Neural crest cell (in vitro differentiated cells): ENCODE data around the gene C14orf93. TPM values are rescaled to one million over a fixed set of nuclear protein-coding genes. Genes with fewer than 3 reads are reported as not detected.

Experiments
- DNase-seq: peaks from one replicate; pipeline ENCODE4 v3.0.0; 2021; ENCODE audit warnings: low read depth, mixed read lengths, low spot score
- H3K27ac Mint-ChIP-seq: one replicate; pipeline ENCODE4 v1.8.0; 2021; ENCODE audit warnings: mild to moderate bottlenecking, mixed read lengths; ENCODE audit not compliant: unreplicated experiment
- H3K27me3 Mint-ChIP-seq: 2 replicates; pipeline ENCODE4 v1.8.0; 2021; ENCODE audit warnings: low read depth, mild to moderate bottlenecking, mixed read lengths
- H3K36me3 Mint-ChIP-seq: 2 replicates; pipeline ENCODE4 v1.8.0; 2021; ENCODE audit warnings: low read depth, mild to moderate bottlenecking, mixed read lengths
- H3K4me1 Mint-ChIP-seq: 2 replicates; pipeline ENCODE4 v1.8.0; 2021; ENCODE audit warnings: mixed read lengths
- H3K4me3 Mint-ChIP-seq: one replicate; pipeline ENCODE4 v1.8.0; 2021; ENCODE audit warnings: mild to moderate bottlenecking, mixed read lengths
- H3K9me3 Mint-ChIP-seq: 2 replicates; pipeline ENCODE4 v1.8.0; 2021; ENCODE audit warnings: mixed read lengths
- total RNA-seq: library from RNA; stranded (reverse); gene quantifications from 2 replicates; pipeline ENCODE4 v1.2.1, GENCODE V29; 2021
- TF ChIP-seq, protein P1 (sequence below): fragments of 200-600 bp; sonication (generic); conservative IDR thresholded peaks from 2 replicates; pipeline ENCODE4 v1.5.0; 2021; ENCODE audit warnings: antibody characterized with exemption, mild to moderate bottlenecking

The C14orf93 gene
- total RNA-seq, 1 donor from 2014 or later = 13.6 TPM

DNA sequence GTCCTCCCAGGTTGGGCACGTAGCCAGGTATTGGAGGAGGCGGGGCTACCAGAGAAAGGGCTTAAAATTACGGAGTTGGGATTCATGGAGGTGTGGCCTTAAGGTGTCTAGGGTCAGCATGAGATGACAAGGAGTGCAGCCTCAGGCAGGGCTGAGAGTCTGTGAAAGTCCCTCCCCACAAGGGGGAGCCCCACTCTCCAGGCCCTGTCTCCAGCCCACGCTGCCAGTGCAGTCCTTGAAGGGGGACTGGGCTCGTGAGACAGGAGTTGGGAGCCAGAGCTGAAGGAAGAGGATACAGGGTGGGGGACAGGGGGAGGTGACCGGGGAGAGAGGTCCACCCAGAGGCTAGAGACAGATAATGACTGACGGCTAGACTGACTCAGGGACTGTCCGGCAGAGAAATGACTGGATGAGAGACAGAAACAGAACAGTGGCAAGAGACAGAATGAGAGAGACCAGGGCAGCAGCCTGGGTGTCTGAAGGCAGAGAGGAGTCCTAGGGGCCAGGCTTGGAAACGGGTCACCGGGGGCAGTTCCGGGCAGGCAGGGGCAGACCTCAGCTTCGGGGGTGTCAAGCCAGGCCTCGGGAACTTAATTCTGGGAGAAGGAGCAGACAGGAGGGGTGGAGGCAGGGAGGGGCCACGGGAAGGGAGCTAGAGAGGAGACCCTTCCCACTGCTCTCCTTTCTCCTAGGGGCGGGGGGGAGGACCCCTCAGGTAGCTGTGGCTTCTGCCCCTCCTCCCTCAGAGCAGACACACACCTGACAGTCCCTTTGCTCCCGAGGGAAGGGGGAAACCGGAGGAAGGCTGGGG is 46.4 kb upstream of the C14orf93 start:
- H3K27me3 Mint-ChIP-seq = peaks cover 5% of the 10 kb centered on the region
- H3K4me1 Mint-ChIP-seq = peaks cover 20% of the 10 kb centered on the region
- TF ChIP-seq, protein P1, sequence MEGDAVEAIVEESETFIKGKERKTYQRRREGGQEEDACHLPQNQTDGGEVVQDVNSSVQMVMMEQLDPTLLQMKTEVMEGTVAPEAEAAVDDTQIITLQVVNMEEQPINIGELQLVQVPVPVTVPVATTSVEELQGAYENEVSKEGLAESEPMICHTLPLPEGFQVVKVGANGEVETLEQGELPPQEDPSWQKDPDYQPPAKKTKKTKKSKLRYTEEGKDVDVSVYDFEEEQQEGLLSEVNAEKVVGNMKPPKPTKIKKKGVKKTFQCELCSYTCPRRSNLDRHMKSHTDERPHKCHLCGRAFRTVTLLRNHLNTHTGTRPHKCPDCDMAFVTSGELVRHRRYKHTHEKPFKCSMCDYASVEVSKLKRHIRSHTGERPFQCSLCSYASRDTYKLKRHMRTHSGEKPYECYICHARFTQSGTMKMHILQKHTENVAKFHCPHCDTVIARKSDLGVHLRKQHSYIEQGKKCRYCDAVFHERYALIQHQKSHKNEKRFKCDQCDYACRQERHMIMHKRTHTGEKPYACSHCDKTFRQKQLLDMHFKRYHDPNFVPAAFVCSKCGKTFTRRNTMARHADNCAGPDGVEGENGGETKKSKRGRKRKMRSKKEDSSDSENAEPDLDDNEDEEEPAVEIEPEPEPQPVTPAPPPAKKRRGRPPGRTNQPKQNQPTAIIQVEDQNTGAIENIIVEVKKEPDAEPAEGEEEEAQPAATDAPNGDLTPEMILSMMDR = peak; percentile 75
- DNase-seq = peak; percentile 74
- no peaks in the 10 kb centered on the region for H3K9me3 Mint-ChIP-seq
- H3K4me3 Mint-ChIP-seq = peak overlapping the region; percentile 93
- peak overlapping the region; percentile 67 for H3K27ac Mint-ChIP-seq
- peaks cover 2% of the 10 kb centered on the region for H3K36me3 Mint-ChIP-seq

DNA sequence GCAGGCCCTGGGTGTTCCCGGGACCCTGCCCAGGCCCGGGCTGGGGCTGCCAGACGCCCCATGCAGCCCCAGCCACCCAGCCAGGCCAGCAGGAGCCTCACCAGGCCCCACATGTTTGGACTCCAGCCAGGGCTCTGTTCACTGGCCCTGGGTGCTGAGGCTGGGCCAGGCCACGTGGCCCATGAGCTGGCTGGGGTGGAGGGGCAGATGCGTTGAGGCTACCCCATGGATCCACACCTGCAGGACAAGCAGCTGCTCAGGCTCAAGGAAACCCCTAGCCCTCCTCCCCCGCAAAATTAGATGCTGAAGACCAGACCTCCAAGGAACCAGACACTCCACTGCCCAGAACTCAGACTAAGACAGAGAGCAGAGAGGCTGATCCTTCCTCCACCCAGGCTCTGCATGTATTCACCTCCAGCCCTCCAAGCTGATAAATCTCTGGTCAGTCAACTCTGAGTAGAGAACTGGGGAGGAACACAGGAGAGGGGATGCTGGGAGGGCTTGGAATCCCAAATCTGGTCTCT is 45.7 kb upstream of the C14orf93 start:
- peaks cover 5% of the 10 kb centered on the region for H3K27me3 Mint-ChIP-seq
- no peak overlapping the region for H3K27ac Mint-ChIP-seq
- DNase-seq = no peak
- H3K36me3 Mint-ChIP-seq = peaks cover 2% of the 10 kb centered on the region
- peaks cover 20% of the 10 kb centered on the region for H3K4me1 Mint-ChIP-seq
- H3K4me3 Mint-ChIP-seq = peak overlapping the region; percentile 93
- TF ChIP-seq, protein P1 = no peak
- H3K9me3 Mint-ChIP-seq = no peaks in the 10 kb centered on the region

DNA sequence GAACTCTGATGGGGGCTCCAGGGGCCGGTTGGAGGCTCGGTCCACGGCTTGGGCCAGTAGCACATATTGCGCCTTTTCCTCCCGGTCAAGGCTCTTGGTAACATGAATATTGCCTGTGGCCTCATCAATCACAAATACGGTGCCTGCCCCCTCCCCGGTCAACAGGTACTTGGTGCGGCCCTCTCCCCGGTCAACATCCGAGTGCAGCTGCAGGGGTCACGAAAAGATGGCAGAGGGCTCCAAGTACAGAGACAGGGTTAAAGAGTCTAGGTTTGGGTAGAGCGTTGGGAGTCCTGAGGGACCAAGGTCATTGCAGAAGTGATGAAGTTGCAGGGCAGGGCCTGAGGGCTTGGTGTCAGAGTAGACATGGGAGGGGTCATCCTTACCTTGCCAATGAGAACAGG is 45.2 kb upstream of the C14orf93 start:
- Mint-ChIP-seq H3K4me3 (peak overlapping the region; percentile 64), H3K27me3 (peaks cover 5% of the 10 kb centered on the region), H3K4me1 (peaks cover 20% of the 10 kb centered on the region), H3K36me3 (peaks cover 2% of the 10 kb centered on the region), H3K27ac (no peak overlapping the region), H3K9me3 (no peaks in the 10 kb centered on the region)
- no peak for DNase-seq
- TF ChIP-seq, protein P1 = no peak

DNA sequence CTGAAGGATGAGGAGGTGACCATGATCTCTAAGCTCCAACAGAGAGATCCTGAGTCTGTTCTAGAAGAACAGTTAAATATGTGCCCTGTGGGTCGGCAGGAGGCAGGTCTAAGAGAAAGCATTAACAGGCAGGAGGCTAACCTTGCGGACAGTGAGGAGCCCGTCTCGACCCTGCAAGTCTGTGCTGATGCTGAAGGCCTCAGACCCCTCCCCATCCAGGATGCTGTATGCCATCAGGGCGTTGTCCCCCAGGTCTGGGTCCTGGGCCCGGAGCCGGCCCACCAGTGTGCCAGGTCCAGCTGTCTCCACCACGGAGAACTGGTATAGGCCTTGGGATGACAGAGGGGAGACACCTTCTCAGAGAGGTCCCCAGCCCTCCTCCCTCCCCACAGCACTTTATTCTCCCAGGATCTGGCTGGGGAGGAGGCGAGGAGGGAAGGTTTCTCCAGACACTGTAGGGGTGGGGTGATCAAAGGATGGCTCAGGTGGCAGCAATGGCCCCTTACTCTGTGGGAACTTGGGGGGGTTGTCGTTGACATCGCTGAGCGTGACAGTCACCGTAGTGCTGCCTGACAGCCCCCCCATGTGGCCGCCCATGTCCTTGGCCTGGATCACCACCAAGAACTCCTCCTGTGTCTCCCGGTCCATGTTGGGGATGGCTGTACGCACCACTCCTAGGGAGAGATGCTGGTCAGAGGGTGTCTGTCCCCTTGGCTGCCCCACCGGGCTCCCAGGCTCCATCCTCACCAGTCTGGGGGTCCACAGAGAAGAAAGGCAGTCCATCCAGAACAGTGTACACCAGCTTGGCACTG is 44.3 kb upstream of the C14orf93 start:
- Mint-ChIP-seq H3K27me3 (peaks cover 5% of the 10 kb centered on the region), H3K36me3 (peaks cover 2% of the 10 kb centered on the region), H3K4me3 (peak overlapping the region; percentile 64), H3K4me1 (peaks cover 20% of the 10 kb centered on the region), H3K9me3 (no peaks in the 10 kb centered on the region), H3K27ac (no peak overlapping the region)
- DNase-seq = no peak
- TF ChIP-seq, protein P1 = peak; percentile 28

DNA sequence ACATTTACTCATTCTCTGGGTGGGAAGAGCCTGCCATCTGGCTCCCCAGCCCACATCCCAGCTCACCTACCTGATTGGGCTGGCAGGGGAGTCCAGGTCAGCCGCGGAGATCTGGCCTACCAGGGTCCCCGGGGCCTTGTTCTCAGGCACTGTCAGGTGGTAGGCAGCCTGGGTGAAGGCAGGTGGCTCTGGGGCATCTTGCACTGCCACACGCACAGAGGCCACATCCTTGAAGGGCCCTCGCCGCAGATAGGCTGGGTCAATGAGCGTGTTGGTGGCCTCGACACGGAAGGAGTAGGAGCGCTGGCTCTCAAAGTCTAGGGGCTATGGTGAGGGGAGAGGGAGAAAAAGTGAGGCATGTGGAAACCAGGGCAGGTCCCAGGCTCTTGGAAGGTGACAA is 43.5 kb upstream of the C14orf93 start:
- Mint-ChIP-seq H3K27me3 (peaks cover 5% of the 10 kb centered on the region), H3K4me3 (no peak overlapping the region), H3K36me3 (peaks cover 2% of the 10 kb centered on the region), H3K9me3 (no peaks in the 10 kb centered on the region), H3K27ac (no peak overlapping the region), H3K4me1 (peaks cover 20% of the 10 kb centered on the region)
- TF ChIP-seq, protein P1 = no peak
- no peak for DNase-seq
